Measurements from ENCODE around the gene FGFBP2.

Gene FGFBP2

GRCh38 chr4:15953625-15954024 is 9.3 kb downstream of the FGFBP2 start:
- Mint-ChIP-seq H3K27ac (no peak overlapping the region), H3K27me3 (peaks cover 4% of the 10 kb centered on the region), H3K4me1 (ENCODE audit: low read depth) (peaks cover 10% of the 10 kb centered on the region), H3K36me3 (ENCODE audit: low read depth) (no peaks in the 10 kb centered on the region), H3K9me3 (no peaks in the 10 kb centered on the region), H3K4me3 (no peak overlapping the region)
- no peak for DNase-seq

DNA sequence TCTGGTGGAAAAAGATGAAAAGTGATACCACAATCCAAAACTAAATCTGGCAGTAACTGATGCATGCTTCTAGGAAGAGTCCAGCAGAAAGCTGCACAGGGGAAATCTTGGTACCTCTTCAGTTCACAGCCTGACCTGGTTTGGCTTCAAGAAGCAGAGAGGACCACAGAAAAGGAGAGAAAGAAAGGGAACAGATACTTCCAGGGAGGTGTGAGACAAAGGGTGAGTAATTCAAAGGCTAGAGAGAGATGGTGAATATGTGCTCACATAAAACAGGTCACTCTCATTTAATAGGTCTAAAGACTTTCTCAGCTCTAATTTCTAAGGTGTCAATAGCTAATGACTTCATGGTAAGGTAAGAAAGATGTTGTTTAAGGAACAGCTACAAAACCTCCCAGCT is 11.2 kb downstream of the FGFBP2 start:
- H3K4me3 Mint-ChIP-seq: no peak overlapping the region
- no peak overlapping the region for H3K27ac Mint-ChIP-seq
- no peaks in the 10 kb centered on the region for H3K36me3 Mint-ChIP-seq (ENCODE audit: low read depth)
- H3K4me1 Mint-ChIP-seq (ENCODE audit: low read depth): peaks cover 4% of the 10 kb centered on the region
- H3K27me3 Mint-ChIP-seq: peaks cover 4% of the 10 kb centered on the region
- no peak for DNase-seq
- H3K9me3 Mint-ChIP-seq: no peaks in the 10 kb centered on the region

GRCh38 chr4:15948826-15949225 is 14.1 kb downstream of the FGFBP2 start:
- no peak overlapping the region for H3K4me3 Mint-ChIP-seq

GRCh38 chr4:15947684-15948083 is 15.3 kb downstream of the FGFBP2 start:
- DNase-seq: no peak
- H3K27me3 Mint-ChIP-seq: peaks cover 5% of the 10 kb centered on the region
- H3K27ac Mint-ChIP-seq: no peak overlapping the region
- H3K4me3 Mint-ChIP-seq: no peak overlapping the region
- H3K4me1 Mint-ChIP-seq (ENCODE audit: low read depth): no peaks in the 10 kb centered on the region
- H3K36me3 Mint-ChIP-seq (ENCODE audit: low read depth): no peaks in the 10 kb centered on the region
- no peaks in the 10 kb centered on the region for H3K9me3 Mint-ChIP-seq

More at GRCh38 chr4:15948826-15949225, 14.1 kb downstream of the FGFBP2 start:
- DNase-seq: no peak
- no peaks in the 10 kb centered on the region for H3K36me3 Mint-ChIP-seq (ENCODE audit: low read depth)
- peaks cover 5% of the 10 kb centered on the region for H3K27me3 Mint-ChIP-seq
- H3K27ac Mint-ChIP-seq: no peak overlapping the region
- H3K9me3 Mint-ChIP-seq: no peaks in the 10 kb centered on the region
- H3K4me1 Mint-ChIP-seq (ENCODE audit: low read depth): no peaks in the 10 kb centered on the region

GRCh38 chr4:15945516-15945915 is 17.5 kb downstream of the FGFBP2 start:
- DNase-seq: no peak
- Mint-ChIP-seq H3K27me3 (peaks cover 8% of the 10 kb centered on the region), H3K36me3 (ENCODE audit: low read depth) (no peaks in the 10 kb centered on the region), H3K4me1 (ENCODE audit: low read depth) (no peaks in the 10 kb centered on the region), H3K4me3 (no peak overlapping the region), H3K9me3 (no peaks in the 10 kb centered on the region), H3K27ac (no peak overlapping the region)

GRCh38 chr4:15944895-15945294 is 18.1 kb downstream of the FGFBP2 start:
- DNase-seq: no peak
- no peaks in the 10 kb centered on the region for H3K9me3 Mint-ChIP-seq
- no peaks in the 10 kb centered on the region for H3K4me1 Mint-ChIP-seq (ENCODE audit: low read depth)
- no peak overlapping the region for H3K27ac Mint-ChIP-seq
- H3K27me3 Mint-ChIP-seq: peaks cover 12% of the 10 kb centered on the region
- no peak overlapping the region for H3K4me3 Mint-ChIP-seq
- no peaks in the 10 kb centered on the region for H3K36me3 Mint-ChIP-seq (ENCODE audit: low read depth)

DNA sequence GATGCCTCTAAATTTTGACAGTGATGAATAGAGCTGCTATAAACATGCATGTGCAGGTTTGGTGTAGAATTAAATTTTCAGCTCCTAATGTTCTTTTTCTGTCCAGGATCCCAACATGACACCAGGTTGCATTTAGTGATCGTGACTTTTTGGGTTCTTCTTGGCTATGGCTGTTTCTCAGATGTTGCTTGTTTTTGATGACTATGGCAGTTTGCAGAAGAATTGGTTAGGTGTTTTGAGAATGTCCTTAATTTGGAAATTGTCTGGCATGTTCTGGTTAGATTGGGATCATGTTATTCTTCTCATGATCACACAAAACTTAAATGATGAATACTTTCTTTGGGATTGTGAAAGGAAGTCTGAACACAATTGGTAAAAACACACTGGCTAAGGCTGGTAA is 20.7 kb downstream of the FGFBP2 start:
- Mint-ChIP-seq H3K4me3 (no peak overlapping the region), H3K4me1 (ENCODE audit: low read depth) (no peaks in the 10 kb centered on the region)

GRCh38 chr4:15938640-15939039 is 24.3 kb downstream of the FGFBP2 start, which contains the start of gene FGFBP1:
Gene FGFBP1, minus strand, starts transcription at chr4:15938740. Its CDS starts 2,108 bp downstream, at chr4:15936632.
- DNase-seq: no peak
- Mint-ChIP-seq H3K27ac (no peak within 1 kb of the TSS), H3K4me1 (ENCODE audit: low read depth) (no peaks in the 10 kb centered on the region), H3K9me3 (no peaks in the 10 kb centered on the region), H3K27me3 (peaks cover 17% of the 10 kb centered on the region), H3K4me3 (no peak within 1 kb of the TSS), H3K36me3 (ENCODE audit: low read depth) (no peaks in the 10 kb centered on the region)

More for the DNA sequence above, 20.7 kb downstream of the FGFBP2 start:
- H3K27ac Mint-ChIP-seq: no peak overlapping the region
- DNase-seq: no peak
- peaks cover 17% of the 10 kb centered on the region for H3K27me3 Mint-ChIP-seq
- H3K9me3 Mint-ChIP-seq: no peaks in the 10 kb centered on the region
- no peaks in the 10 kb centered on the region for H3K36me3 Mint-ChIP-seq (ENCODE audit: low read depth)

- H3K9me3 Mint-ChIP-seq: no peaks in the 10 kb centered on the region
- no peaks in the 10 kb centered on the region for H3K4me1 Mint-ChIP-seq (ENCODE audit: low read depth)
- H3K27me3 Mint-ChIP-seq: peaks cover 20% of the 10 kb centered on the region
- no peaks in the 10 kb centered on the region for H3K36me3 Mint-ChIP-seq (ENCODE audit: low read depth)
- DNase-seq: no peak
- H3K4me3 Mint-ChIP-seq: no peak overlapping the region
- H3K27ac Mint-ChIP-seq: no peak overlapping the region
These were observed 24.8 kb downstream of the FGFBP2 start for GRCh38 chr4:15938182-15938581.

GRCh38 chr4:15936495-15936894 is 26.5 kb downstream of the FGFBP2 start:
- Mint-ChIP-seq H3K4me1 (ENCODE audit: low read depth) (no peaks in the 10 kb centered on the region), H3K4me3 (no peak overlapping the region), H3K27me3 (peaks cover 32% of the 10 kb centered on the region), H3K27ac (no peak overlapping the region), H3K9me3 (no peaks in the 10 kb centered on the region), H3K36me3 (ENCODE audit: low read depth) (no peaks in the 10 kb centered on the region)
- DNase-seq: no peak

DNA sequence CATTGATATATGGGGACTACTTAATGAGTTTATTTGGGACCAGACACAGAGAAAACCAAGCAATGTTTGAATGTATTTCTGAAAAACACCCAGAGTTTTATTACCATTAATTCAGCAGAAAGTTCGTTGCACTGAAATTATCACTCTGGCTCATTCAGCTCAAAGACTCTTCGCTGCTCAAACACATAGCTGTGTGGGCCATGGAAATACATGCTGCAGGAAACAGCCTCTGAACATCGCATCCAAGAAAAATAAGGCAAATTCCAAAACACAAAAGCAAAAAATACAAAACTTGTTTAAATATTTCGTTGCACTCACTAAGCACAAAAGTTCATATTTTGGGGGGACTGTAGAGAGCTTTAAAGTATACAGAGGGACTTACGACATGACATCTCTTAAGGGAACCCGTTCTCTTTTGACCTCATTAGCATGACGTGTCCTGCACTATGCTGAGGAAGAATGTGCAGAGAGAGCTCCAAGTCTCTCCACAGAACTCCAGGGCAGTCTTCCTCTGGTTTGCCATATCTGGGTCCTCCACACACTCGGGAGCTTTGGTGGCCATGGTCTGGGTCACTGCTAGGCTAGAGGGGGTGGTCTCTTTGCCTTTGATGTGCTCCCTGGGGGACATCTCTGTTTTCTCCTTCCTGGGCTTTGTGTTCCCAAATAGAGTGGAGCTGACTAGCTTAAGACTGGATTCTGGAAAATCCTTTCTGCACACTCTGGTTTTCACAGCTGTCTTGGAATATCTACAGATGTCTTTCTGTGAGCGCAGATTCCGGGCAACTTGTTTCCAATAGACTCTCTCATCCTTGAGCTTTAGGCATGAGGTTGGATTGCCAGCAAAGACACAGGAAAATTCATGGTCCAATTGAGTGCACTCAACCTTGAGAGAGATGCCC is 27.2 kb downstream of the FGFBP2 start:
- H3K9me3 Mint-ChIP-seq: no peaks in the 10 kb centered on the region
- H3K4me1 Mint-ChIP-seq (ENCODE audit: low read depth): no peaks in the 10 kb centered on the region
- H3K27me3 Mint-ChIP-seq: peaks cover 35% of the 10 kb centered on the region
- no peak for DNase-seq
- H3K27ac Mint-ChIP-seq: no peak overlapping the region
- H3K36me3 Mint-ChIP-seq (ENCODE audit: low read depth): no peaks in the 10 kb centered on the region
- H3K4me3 Mint-ChIP-seq: no peak overlapping the region

GRCh38 chr4:15934259-15934658 is 28.7 kb downstream of the FGFBP2 start:
- Mint-ChIP-seq H3K27ac (no peak overlapping the region), H3K4me3 (no peak overlapping the region), H3K9me3 (no peaks in the 10 kb centered on the region), H3K4me1 (ENCODE audit: low read depth) (peaks cover 10% of the 10 kb centered on the region), H3K36me3 (ENCODE audit: low read depth) (no peaks in the 10 kb centered on the region), H3K27me3 (peaks cover 28% of the 10 kb centered on the region)
- DNase-seq: no peak

DNA sequence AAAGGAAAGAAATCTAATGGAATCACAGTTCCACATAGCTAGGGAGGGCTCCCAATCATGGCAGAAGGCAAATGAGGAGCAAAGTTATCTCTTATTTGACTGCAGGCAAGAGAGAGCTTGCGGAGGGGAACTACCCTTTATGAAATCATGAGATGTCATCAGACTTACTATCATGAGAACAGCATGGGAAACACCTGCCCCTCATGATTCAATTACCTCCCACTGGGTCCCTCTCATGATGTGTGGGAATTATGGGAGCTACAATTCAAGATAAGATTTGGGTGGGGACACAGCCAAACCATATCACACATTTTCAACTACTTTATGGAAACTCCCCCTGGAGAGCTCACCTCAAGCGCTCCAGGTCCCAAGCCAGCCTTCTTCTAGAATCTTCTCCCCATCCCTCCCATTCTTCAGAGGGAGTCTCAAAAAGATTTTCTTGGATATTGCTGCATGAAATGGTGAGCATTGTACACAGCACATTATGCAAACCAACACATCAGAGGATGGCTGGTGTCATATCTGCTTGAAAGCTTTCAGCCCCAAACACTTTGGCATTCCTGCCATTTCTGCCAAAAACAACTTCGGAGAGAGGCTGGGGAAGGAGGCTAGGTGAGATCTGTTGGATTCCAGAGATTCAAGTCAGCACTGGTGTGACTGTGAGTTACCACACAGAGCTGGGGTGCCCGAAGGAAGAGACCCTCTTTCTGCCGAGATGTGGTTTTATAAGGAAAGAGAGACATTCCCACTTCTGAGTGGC is 31.3 kb downstream of the FGFBP2 start:
- no peak overlapping the region for H3K27ac Mint-ChIP-seq
- no peaks in the 10 kb centered on the region for H3K9me3 Mint-ChIP-seq
- H3K4me1 Mint-ChIP-seq (ENCODE audit: low read depth): peaks cover 13% of the 10 kb centered on the region
- peaks cover 25% of the 10 kb centered on the region for H3K27me3 Mint-ChIP-seq
- H3K36me3 Mint-ChIP-seq (ENCODE audit: low read depth): no peaks in the 10 kb centered on the region
- no peak overlapping the region for H3K4me3 Mint-ChIP-seq
- no peak for DNase-seq

DNA sequence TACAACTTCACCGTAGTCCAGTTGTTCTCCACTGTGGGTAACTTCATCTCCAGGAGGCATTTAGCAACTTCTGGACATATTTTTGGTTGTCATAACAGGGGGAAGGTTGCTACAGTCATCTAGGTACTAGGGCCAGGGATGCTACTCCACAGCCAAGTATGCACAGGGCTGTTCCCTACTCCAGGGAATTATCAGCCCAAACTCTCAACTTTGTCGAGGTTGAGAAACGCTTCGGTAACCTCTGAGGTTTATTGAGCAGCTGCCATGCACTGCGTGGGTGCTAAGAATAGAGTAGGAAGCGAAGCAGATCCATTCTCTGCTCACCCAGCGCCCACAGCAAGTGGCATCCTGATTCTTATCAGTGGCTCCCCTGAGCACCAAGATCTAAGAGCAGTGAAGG is 32.7 kb downstream of the FGFBP2 start:
- no peak overlapping the region for H3K4me3 Mint-ChIP-seq
- no peaks in the 10 kb centered on the region for H3K36me3 Mint-ChIP-seq (ENCODE audit: low read depth)
- H3K27me3 Mint-ChIP-seq: peaks cover 28% of the 10 kb centered on the region
- no peak overlapping the region for H3K27ac Mint-ChIP-seq
- H3K4me1 Mint-ChIP-seq (ENCODE audit: low read depth): peaks cover 13% of the 10 kb centered on the region
- no peak for DNase-seq
- no peaks in the 10 kb centered on the region for H3K9me3 Mint-ChIP-seq

GRCh38 chr4:15929540-15929939 is 33.4 kb downstream of the FGFBP2 start:
- H3K9me3 Mint-ChIP-seq: no peaks in the 10 kb centered on the region
- H3K27ac Mint-ChIP-seq: no peak overlapping the region
- peaks cover 30% of the 10 kb centered on the region for H3K27me3 Mint-ChIP-seq
- H3K4me3 Mint-ChIP-seq: no peak overlapping the region
- H3K36me3 Mint-ChIP-seq (ENCODE audit: low read depth): no peaks in the 10 kb centered on the region
- DNase-seq: no peak
- H3K4me1 Mint-ChIP-seq (ENCODE audit: low read depth): peaks cover 13% of the 10 kb centered on the region

All from activated T-cell treated with anti-CD3 and anti-CD28 coated beads, Interleukin-2, amount 50 U/mL, for 24 hours (primary cell).